IPS-18c (cell line): ENCODE measurements around the gene DNM1.

ENCODE experiments used
- H3K4me3 ChIP-seq: 2 replicates; pipeline ENCODE4 v1.7.0; 2013; ENCODE audit warnings: low read depth, mild to moderate bottlenecking, low read length, moderate library complexity; ENCODE audit not compliant: insufficient read depth
- H3K9me3 ChIP-seq: one replicate; pipeline ENCODE4 v1.6.1; 2013; ENCODE audit warnings: mild to moderate bottlenecking, low read length, moderate library complexity; ENCODE audit not compliant: control insufficient read depth, insufficient read depth

DNM1 gene

DNA sequence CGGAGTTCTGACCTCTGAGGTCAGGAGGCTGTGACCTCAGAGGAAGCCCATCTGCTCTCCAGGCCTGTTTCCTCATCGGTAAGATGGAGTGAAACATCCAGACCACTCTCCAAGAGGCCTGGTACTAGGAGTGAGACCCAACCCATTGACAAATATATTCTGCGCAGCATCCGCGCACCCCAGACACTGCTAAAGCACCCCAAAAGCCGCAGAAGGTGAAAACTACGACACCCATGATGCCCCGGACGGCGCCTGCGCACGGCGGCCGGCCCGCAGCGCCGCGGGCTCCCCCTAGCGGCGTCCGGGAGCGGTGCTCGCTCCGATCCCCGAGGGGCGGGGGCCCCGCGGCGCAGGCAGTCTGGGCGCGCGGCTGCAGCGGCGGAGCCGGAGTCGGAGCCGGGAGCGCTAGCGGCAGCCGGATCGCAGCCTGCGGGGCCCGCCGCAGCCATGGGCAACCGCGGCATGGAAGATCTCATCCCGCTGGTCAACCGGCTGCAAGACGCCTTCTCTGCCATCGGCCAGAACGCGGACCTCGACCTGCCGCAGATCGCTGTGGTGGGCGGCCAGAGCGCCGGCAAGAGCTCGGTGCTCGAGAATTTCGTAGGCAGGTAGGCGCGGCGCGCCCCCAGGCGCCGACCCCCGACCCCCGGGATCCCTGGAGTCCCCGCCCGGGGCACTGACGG, at the start of gene DNM1:
TSS of gene DNM1 (plus strand) at position 356 of the 683 bp plus-strand sequence. CDS start at position 448, 92 bp downstream.
- peak within 1 kb of the TSS; percentile 87 for H3K4me3 ChIP-seq
- no peaks in the 10 kb centered on the region for H3K9me3 ChIP-seq

GRCh38 chr9:128153947-128154695, 49.1 kb upstream of the DNM1 start:
- no peak overlapping the region for H3K4me3 ChIP-seq

DNA sequence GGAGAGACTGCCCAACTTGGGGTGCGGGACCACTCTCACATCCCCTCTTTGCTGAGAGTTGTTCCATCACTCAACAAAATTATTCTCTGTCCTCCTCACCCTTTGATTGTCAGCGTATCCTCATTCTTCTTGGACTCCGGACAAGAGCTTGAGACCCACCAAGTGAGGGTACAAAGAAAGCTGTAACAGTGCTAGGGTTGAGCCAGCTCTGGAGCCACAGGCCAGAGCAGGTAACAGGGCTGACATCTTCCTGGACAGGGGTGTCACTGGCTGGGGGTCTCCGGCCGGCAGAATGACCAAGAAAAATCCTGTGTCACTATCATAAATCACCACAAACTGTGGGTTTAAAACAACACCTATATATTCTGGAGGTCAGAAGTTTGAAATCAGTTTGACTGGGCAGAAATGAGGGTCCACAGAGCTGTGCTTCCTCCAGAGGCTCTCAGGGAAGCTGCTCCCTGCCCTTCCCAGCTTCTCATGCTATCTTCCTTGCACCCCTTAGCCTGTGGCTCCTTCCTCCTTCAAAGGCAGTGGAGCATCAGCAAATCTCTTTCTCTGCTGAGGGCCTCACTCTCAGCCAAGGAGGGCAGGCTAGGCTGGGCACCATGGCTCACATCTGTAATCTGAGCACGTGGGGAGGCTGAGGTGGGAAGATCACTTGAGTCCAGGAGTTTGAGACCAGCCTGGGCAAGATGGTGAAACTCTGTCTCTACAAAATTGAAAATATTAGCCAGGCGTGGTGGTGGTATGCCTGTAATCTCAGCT, 47.3 kb upstream of the DNM1 start:
- Histone ChIP-seq H3K9me3 (no peaks in the 10 kb centered on the region), H3K4me3 (no peak overlapping the region)

More at GRCh38 chr9:128153947-128154695, 49.1 kb upstream of the DNM1 start:
- H3K9me3 ChIP-seq, result no peaks in the 10 kb centered on the region

- Histone ChIP-seq H3K9me3 (no peaks in the 10 kb centered on the region), H3K4me3 (peak overlapping the region; percentile 26; the same call in 1 of the 2 replicates)
Measured at GRCh38 chr9:128159522-128159783, 43.7 kb upstream of the DNM1 start.

- no peaks in the 10 kb centered on the region for H3K9me3 ChIP-seq
- peak within 1 kb of the TSS; percentile 93 for H3K4me3 ChIP-seq
Measured at GRCh38 chr9:128159784-128160602, 43.2 kb upstream of the DNM1 start, which contains the start of gene BBLN. Gene BBLN (plus strand): TSS chr9:128160265. CDS start chr9:128160408, 143 bp downstream.

DNA sequence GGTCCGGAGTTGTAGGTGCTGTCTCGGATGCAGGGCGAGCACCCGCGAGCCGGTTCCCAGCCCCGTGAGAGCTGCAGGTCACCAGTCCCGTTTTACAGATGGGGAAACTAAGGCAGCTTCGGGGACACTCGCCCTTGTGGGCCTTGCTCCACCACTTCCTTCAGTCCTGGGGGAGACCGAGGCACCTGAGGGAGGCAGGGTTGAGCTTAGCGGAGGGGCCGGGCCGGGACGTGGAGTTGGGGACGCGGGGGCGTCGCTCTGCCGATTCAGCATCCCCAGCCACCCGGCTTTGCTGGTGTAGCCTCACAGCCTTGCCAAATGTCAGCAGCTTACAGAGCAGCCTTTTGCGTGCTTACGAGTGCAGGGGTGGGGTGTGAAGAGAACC, 42.6 kb upstream of the DNM1 start:
- Histone ChIP-seq H3K9me3 (no peaks in the 10 kb centered on the region), H3K4me3 (peak overlapping the region; percentile 93)

DNA sequence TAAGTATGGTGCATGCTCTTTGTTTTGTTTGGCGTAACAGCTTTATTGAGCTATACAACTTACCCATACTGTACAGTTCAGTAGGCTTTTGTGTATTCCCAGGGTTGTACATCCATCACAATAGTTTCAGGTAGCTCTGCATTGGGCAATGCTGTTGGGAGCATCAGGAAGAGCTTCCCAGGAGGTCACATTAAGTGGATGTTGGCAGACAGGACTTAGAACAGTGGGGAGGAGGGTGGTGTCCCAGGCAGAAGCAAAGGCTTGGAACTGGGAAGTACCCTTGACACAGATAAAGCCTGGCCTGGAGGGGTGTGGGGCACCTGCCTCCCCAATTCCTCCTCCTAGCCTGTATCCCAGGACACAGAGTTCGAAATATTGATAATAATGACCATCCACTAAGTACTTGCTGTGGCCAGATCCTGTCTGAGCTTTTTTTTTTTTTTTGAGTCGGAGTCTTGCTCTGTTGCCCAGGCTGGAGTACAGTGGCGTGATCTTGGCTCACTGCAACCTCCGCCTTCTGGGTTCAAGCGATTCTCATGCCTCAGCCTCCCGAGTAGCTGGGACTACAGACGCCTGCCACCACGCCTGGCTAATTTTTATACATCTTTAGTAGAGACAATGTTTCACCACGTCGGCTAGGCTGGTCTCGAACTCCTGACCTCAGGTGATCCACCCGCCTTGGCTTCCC, 41.8 kb upstream of the DNM1 start:
- no peak overlapping the region for H3K4me3 ChIP-seq

DNA sequence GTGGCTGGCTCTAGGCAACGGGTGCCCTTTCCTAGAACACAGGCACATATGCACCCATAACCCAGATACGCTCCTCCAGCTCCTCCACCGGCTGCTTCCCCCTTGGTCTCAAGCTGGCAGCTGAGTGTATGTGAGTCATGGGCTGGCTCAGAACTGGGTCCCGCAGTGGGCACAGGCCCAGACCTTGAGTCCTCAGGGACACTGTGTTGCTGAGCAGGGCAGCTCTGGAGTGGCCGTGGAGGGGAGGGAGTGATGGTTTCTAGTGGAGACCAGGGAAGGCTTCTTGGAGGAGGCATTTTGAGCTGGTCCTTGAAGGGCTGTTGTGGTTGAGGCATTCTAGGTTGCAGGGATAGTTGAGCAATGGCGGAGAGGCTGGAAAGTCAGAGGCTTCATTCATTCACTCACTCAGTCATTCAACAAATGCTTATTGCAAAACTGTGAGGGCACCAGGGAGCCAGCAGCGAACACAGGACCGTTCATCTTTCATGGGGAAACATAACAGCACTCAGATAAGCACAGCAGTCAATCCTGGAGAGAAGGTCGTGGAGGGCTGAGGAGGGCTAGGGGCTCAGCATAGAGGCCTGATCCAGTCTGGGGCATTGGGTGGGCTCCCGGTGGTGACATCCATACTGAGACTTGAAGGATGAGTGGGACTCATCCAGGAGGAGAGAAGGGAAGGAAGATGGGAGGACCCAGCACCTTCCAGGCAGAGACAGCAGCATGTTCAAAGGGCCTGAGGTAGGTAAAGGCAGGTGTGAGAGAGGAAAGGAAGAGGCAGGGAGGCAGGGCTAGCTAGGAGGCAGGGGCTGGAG, 40.8 kb upstream of the DNM1 start:
- Histone ChIP-seq H3K9me3 (no peaks in the 10 kb centered on the region), H3K4me3 (no peak overlapping the region)

More for the DNA sequence above, 41.8 kb upstream of the DNM1 start:
- no peaks in the 10 kb centered on the region for H3K9me3 ChIP-seq

DNA sequence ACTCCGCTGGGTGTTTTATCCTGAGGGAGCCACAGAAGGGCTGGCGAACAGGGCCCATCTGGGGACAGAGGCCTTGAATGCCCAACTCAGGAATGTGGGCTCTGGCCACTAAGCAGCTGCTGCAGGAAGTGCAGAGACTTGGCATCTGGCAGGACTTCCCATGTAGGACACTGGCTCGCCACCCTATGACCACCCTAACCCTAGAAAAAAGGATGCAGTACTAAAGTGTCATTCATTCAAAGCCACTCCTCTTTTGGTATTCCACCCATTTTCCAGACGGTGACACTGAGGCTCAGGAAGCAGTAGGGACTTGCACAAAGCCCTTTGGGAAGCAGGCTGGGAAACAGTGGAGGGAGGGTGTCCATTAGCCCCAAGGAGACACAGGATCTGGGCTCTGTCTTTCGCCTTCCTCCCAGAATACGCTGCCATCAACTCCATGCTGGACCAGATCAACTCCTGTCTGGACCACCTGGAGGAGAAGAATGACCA, 40.1 kb upstream of the DNM1 start:
- no peaks in the 10 kb centered on the region for H3K9me3 ChIP-seq

GRCh38 chr9:128163523-128164306, 39.5 kb upstream of the DNM1 start:
- no peaks in the 10 kb centered on the region for H3K9me3 ChIP-seq
- H3K4me3 ChIP-seq, result no peak overlapping the region

More for the DNA sequence above, 40.1 kb upstream of the DNM1 start:
- H3K4me3 ChIP-seq, result no peak overlapping the region

DNA sequence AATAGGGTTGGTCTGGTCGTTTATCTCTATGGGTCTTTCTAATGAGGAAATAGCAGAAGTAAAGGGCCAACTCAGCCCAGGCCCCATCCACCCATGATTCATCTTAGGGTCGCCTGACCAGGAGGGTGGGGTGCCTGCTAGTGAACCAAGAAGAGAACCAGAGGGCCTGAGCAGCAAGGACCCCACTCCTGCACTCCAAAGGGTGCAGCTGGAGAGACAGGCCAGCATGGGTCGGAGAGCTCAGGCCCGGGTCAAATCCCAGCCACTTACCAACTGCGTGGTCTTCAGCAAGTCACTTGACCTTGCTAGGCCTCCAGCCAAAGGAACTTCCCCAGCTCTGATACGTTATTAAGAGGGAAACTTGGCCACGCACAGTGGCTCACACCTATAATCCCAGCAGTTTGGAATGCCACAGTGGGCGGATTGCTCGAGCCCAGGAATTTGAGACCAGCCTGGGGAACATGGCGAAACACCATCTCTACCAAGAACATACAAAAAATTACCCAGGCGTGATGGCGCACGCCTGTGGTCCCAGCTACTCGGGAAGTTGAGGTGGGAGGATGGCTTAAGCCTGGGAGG, 38.8 kb upstream of the DNM1 start:
- Histone ChIP-seq H3K4me3 (no peak overlapping the region), H3K9me3 (no peaks in the 10 kb centered on the region)

DNA sequence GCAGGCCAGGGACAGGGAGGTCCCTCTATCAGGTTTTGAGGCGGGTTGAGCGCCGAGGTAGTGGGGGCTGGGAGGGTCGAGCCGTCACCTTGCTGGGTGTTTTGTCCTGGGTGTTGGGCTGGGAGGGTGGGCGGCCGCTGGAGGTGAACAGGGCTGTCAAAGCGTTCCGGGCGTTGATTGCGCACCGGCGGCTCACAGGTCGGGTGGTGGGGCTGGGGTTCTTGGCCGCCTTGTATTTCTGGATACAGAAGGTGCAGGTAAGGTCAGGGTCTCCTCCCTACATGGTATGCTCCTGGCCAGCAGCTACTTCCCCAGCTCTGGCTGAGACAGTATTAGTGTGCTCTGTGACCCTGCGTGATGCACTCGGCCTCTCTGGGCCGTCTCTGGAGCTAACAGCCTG, 37.0 kb upstream of the DNM1 start:
- H3K9me3 ChIP-seq, result no peaks in the 10 kb centered on the region
- no peak overlapping the region for H3K4me3 ChIP-seq

DNA sequence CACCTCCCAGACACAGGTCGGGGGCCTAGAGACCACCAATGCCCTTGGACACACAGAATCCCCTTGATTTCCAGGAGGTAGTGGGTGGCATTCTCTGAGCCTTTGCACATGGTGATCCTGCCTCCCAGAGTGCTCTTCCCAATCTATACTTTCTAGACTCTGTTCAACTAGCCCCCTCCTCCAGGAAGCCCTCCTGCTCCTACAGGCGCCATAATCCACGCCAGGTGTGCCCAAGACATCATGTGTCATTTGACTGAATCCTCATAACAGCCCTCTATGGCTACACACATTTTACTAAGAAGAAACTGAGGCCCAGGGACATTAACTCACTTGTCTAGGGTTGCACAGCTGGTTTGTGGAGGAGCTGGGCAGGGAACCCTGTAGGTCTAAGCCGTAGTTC, 36.0 kb upstream of the DNM1 start:
- Histone ChIP-seq H3K9me3 (no peaks in the 10 kb centered on the region), H3K4me3 (no peak overlapping the region)

DNA sequence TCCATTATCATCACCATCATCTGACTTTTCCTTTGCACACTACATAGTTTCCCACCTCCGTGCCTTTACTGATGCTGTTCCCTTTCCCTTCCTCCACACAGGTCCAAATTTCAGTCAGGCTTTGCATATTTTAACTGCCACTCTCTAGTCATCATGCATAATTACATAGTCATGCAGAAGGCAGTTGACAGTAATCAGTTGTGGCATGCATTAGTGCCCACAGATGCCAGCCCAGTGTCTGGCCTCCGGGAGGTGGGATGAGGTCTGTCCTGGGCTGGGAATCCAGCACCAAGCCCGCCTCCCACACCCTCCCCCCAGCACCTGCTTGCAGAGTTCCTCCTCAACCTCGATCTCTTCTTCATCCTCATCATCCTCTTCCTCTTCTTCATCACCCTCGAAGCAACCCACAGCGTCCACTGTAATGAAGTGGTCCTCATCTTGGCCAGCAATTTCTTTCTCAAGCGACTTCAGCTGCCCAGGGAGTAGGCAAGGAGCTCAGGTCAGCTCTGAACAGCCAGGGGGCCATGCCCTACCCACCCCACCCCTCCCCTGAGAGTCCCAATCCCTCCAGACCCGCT, 34.4 kb upstream of the DNM1 start:
- no peaks in the 10 kb centered on the region for H3K9me3 ChIP-seq
- H3K4me3 ChIP-seq, result no peak overlapping the region

DNA sequence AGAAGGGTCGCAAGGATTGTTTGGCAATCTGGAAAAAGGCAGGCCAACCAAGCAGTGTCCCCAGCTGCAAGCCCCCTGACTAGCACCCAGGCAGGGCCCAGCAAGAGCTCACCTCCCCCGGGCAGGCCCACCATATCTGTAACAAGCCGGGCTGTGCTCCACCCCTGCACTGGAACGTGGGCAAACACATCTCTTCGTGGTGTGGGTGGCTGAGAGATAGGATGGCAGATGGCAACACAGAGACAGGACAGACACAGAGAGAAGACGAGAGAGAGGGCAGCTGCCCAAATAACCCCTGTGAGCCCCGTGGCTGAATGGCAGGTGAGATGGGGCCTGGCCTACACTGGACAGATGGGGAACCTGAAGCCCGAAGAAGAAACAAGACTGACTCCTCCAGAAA, 33.7 kb upstream of the DNM1 start:
- Histone ChIP-seq H3K9me3 (no peaks in the 10 kb centered on the region), H3K4me3 (no peak overlapping the region)
